ENCODE measurements around the gene NCAM1. TPM values are rescaled to one million over a fixed set of nuclear protein-coding genes. Genes with fewer than 3 reads are reported as not detected.
A peak's percentile ranks its signal among the peaks of the same experiment; 100 is the strongest.
"Not testable (repeated sequence)": the region's sequence is repeated elsewhere in the genome, so short reads cannot be mapped to it uniquely, and the experiment has no call there.

Gene NCAM1
- 14.3 TPM for polyA plus RNA-seq (2013, experiment 1 of 2)
- polyA plus RNA-seq (2013, experiment 2 of 2), result 13.6 TPM

GRCh38 chr11:112961146-112961668, at the start of gene NCAM1:
NCAM1 (plus strand) TSS chr11:112961420.
- Histone ChIP-seq H3K14ac (ENCODE audit: low read length in 2 of 2) (peak within 1 kb of the TSS in 1 of 2 experiments; percentile 76), H2BK5ac (ENCODE audit: low read depth, low read length, poor library complexity, severe bottlenecking) (no peak within 1 kb of the TSS)
- WGBS, result 2% methylated on average over 28 of the region's 28 CpGs

DNA sequence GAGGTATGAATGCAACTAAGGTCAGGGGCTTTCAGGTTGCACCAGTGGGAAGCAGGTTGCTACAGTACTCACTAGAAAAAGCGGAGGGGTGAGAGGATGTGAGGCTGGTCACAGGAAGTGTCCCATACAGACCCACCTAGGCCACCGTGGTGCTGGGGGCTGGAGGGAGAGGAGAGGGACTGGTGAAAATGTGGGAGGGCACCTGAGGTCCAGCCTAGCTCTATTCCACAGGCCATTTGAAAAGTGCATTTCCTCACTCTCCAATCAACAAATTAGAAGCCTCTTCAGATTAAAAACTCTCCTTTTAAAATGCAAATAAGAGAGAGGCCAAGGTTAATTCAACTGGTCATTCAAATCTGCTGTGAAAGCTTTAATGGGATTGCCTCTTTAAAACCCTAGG, 38.6 kb upstream of the NCAM1 start:
- Histone ChIP-seq H3K27ac (ENCODE audit: low read length, poor library complexity, severe bottlenecking) (no peak overlapping the region), H3K36me3 (ENCODE audit: control insufficient read depth in 1 of 2, insufficient read depth in 2 of 2, low read depth in 1 of 2, low read length in 2 of 2) (no peaks in the 10 kb centered on the region), H3K27me3 (ENCODE audit: control insufficient read depth in 1 of 2, insufficient read depth in 1 of 2, low read length in 2 of 2) (peaks cover 0 to 35% of the 10 kb centered on the region in 2 experiments), H2BK12ac (ENCODE audit: low read length in 2 of 2) (no peak overlapping the region), H2BK120ac (ENCODE audit: low read depth, low read length) (no peak overlapping the region), H4K91ac (ENCODE audit: low read length) (no peak overlapping the region), H3K18ac (ENCODE audit: low read depth in 1 of 2, low read length in 2 of 2) (no peak overlapping the region), H3K14ac (ENCODE audit: low read length in 2 of 2) (no peak overlapping the region), H2BK5ac (ENCODE audit: low read depth, low read length, poor library complexity, severe bottlenecking) (no peak overlapping the region), H3K23ac (ENCODE audit: low read length in 2 of 2) (peak overlapping the region in 1 of 2 experiments; percentile 10), H2AFZ (ENCODE audit: low read depth, low read length) (peak overlapping the region; percentile 39), H3K9me3 (ENCODE audit: control insufficient read depth, low read length) (peaks cover 8% of the 10 kb centered on the region), H4K8ac (ENCODE audit: low read length) (no peak overlapping the region), H2AK5ac (ENCODE audit: low read length, severe bottlenecking) (no peak overlapping the region), H2BK15ac (ENCODE audit: low read depth, poor library complexity, severe bottlenecking) (no peak overlapping the region), H3K4me2 (ENCODE audit: low read length, poor library complexity, severe bottlenecking) (no peak overlapping the region), H3K4me3 (ENCODE audit: insufficient read depth in 1 of 2, low read depth in 1 of 2, low read length in 2 of 2) (no peak overlapping the region), H3K9ac (ENCODE audit: low read length) (no peak overlapping the region), H3K79me1 (replicated peaks; ENCODE audit: low read length, poor library complexity, severe bottlenecking) (no peaks in the 10 kb centered on the region), H3K4ac (ENCODE audit: low read depth in 1 of 2, low read length in 2 of 2) (no peak overlapping the region), H3K4me1 (ENCODE audit: control insufficient read depth, insufficient read depth, low read depth, low read length) (no peaks in the 10 kb centered on the region)
- WGBS, result 82% methylated on average over 1 of the region's 2 CpGs
- DNase-seq, result no peak

More at GRCh38 chr11:112961146-112961668, at the start of gene NCAM1:
- Histone ChIP-seq H3K9me3 (ENCODE audit: control insufficient read depth, low read length) (no peaks in the 10 kb centered on the region), H3K4ac (ENCODE audit: low read depth in 1 of 2, low read length in 2 of 2) (no peak within 1 kb of the TSS), H3K4me3 (ENCODE audit: insufficient read depth in 1 of 2, low read depth in 1 of 2, low read length in 2 of 2) (peak within 1 kb of the TSS; percentile 38 to 80), H3K4me1 (ENCODE audit: control insufficient read depth, insufficient read depth, low read depth, low read length) (peaks cover 22% of the 10 kb centered on the region), H2AFZ (ENCODE audit: low read depth, low read length) (peak within 1 kb of the TSS; percentile 88), H4K91ac (ENCODE audit: low read length) (no peak within 1 kb of the TSS), H3K79me1 (replicated peaks; ENCODE audit: low read length, poor library complexity, severe bottlenecking) (no peaks in the 10 kb centered on the region), H2AK5ac (ENCODE audit: low read length, severe bottlenecking) (no peak within 1 kb of the TSS), H2BK120ac (ENCODE audit: low read depth, low read length) (no peak within 1 kb of the TSS), H3K18ac (ENCODE audit: low read depth in 1 of 2, low read length in 2 of 2) (peak within 1 kb of the TSS in 1 of 2 experiments; percentile 38), H3K23ac (ENCODE audit: low read length in 2 of 2) (peak within 1 kb of the TSS in 1 of 2 experiments; percentile 99), H3K4me2 (ENCODE audit: low read length, poor library complexity, severe bottlenecking) (peak within 1 kb of the TSS; percentile 97), H4K8ac (ENCODE audit: low read length) (no peak within 1 kb of the TSS), H3K9ac (ENCODE audit: low read length) (peak within 1 kb of the TSS; percentile 17), H2BK12ac (ENCODE audit: low read length in 2 of 2) (peak within 1 kb of the TSS in 1 of 2 experiments; percentile 10), H2BK15ac (ENCODE audit: low read depth, poor library complexity, severe bottlenecking) (no peak within 1 kb of the TSS), H3K27ac (ENCODE audit: low read length, poor library complexity, severe bottlenecking) (no peak within 1 kb of the TSS), H3K27me3 (ENCODE audit: control insufficient read depth in 1 of 2, insufficient read depth in 1 of 2, low read length in 2 of 2) (peaks cover 45 to 87% of the 10 kb centered on the region in 2 experiments), H3K36me3 (ENCODE audit: control insufficient read depth in 1 of 2, insufficient read depth in 2 of 2, low read depth in 1 of 2, low read length in 2 of 2) (no peaks in the 10 kb centered on the region)
- DNase-seq, result peak; percentile 90

- not testable (repeated sequence) for H3K23ac ChIP-seq (ENCODE audit: low read length in 2 of 2); H3K9ac ChIP-seq (ENCODE audit: low read length); H2BK12ac ChIP-seq (ENCODE audit: low read length in 2 of 2); H2AFZ ChIP-seq (ENCODE audit: low read depth, low read length); H3K27ac ChIP-seq (ENCODE audit: low read length, poor library complexity, severe bottlenecking); H2BK15ac ChIP-seq (ENCODE audit: low read depth, poor library complexity, severe bottlenecking); H3K36me3 ChIP-seq (ENCODE audit: control insufficient read depth in 1 of 2, insufficient read depth in 2 of 2, low read depth in 1 of 2, low read length in 2 of 2); DNase-seq; H3K9me3 ChIP-seq (ENCODE audit: control insufficient read depth, low read length); H2BK120ac ChIP-seq (ENCODE audit: low read depth, low read length); H3K4ac ChIP-seq (ENCODE audit: low read depth in 1 of 2, low read length in 2 of 2); H3K4me1 ChIP-seq (ENCODE audit: control insufficient read depth, insufficient read depth, low read depth, low read length); H2BK5ac ChIP-seq (ENCODE audit: low read depth, low read length, poor library complexity, severe bottlenecking); H4K8ac ChIP-seq (ENCODE audit: low read length); H4K91ac ChIP-seq (ENCODE audit: low read length); H3K4me3 ChIP-seq (ENCODE audit: insufficient read depth in 1 of 2, low read depth in 1 of 2, low read length in 2 of 2); H2AK5ac ChIP-seq (ENCODE audit: low read length, severe bottlenecking); H3K79me1 ChIP-seq (replicated peaks; ENCODE audit: low read length, poor library complexity, severe bottlenecking); H3K18ac ChIP-seq (ENCODE audit: low read depth in 1 of 2, low read length in 2 of 2); H3K14ac ChIP-seq (ENCODE audit: low read length in 2 of 2); H3K4me2 ChIP-seq (ENCODE audit: low read length, poor library complexity, severe bottlenecking)
- WGBS, result 38% methylated on average over 1 of the region's 6 CpGs
- H3K27me3 ChIP-seq (ENCODE audit: control insufficient read depth in 1 of 2, insufficient read depth in 1 of 2, low read length in 2 of 2), result peaks cover 0 to 45% of the 10 kb centered on the region in 2 experiments
These were observed 36.4 kb upstream of the NCAM1 start for GRCh38 chr11:112924836-112925235.

- no peak for DNase-seq
- 85% methylated on average over 10 of the region's 10 CpGs for WGBS
- H3K4me1 ChIP-seq (ENCODE audit: control insufficient read depth, insufficient read depth, low read depth, low read length), result no peaks in the 10 kb centered on the region
These were observed 35.5 kb upstream of the NCAM1 start for GRCh38 chr11:112925516-112926310.

More at GRCh38 chr11:112925516-112926310, 35.5 kb upstream of the NCAM1 start:
- Histone ChIP-seq H3K27me3 (ENCODE audit: control insufficient read depth in 1 of 2, insufficient read depth in 1 of 2, low read length in 2 of 2) (peaks cover 0 to 38% of the 10 kb centered on the region in 2 experiments), H2BK5ac (ENCODE audit: low read depth, low read length, poor library complexity, severe bottlenecking) (no peak overlapping the region), H2BK15ac (ENCODE audit: low read depth, poor library complexity, severe bottlenecking) (no peak overlapping the region), H3K14ac (ENCODE audit: low read length in 2 of 2) (no peak overlapping the region), H3K4me2 (ENCODE audit: low read length, poor library complexity, severe bottlenecking) (no peak overlapping the region), H3K9ac (ENCODE audit: low read length) (no peak overlapping the region), H2AK5ac (ENCODE audit: low read length, severe bottlenecking) (no peak overlapping the region), H3K36me3 (ENCODE audit: control insufficient read depth in 1 of 2, insufficient read depth in 2 of 2, low read depth in 1 of 2, low read length in 2 of 2) (no peaks in the 10 kb centered on the region), H2BK12ac (ENCODE audit: low read length in 2 of 2) (no peak overlapping the region), H2AFZ (ENCODE audit: low read depth, low read length) (no peak overlapping the region), H3K23ac (ENCODE audit: low read length in 2 of 2) (no peak overlapping the region), H3K79me1 (replicated peaks; ENCODE audit: low read length, poor library complexity, severe bottlenecking) (no peaks in the 10 kb centered on the region), H4K91ac (ENCODE audit: low read length) (no peak overlapping the region), H3K27ac (ENCODE audit: low read length, poor library complexity, severe bottlenecking) (no peak overlapping the region), H4K8ac (ENCODE audit: low read length) (no peak overlapping the region), H2BK120ac (ENCODE audit: low read depth, low read length) (no peak overlapping the region), H3K4ac (ENCODE audit: low read depth in 1 of 2, low read length in 2 of 2) (no peak overlapping the region), H3K9me3 (ENCODE audit: control insufficient read depth, low read length) (no peaks in the 10 kb centered on the region), H3K4me3 (ENCODE audit: insufficient read depth in 1 of 2, low read depth in 1 of 2, low read length in 2 of 2) (no peak overlapping the region), H3K18ac (ENCODE audit: low read depth in 1 of 2, low read length in 2 of 2) (no peak overlapping the region)

Measured in mesenchymal stem cell (in vitro differentiated cells and primary cell).